Coronary artery (tissue), 2 donors: ENCODE data around the gene EPHB2.

Source experiments
- DNase-seq: peaks from one replicate; pipeline ENCODE4 v3.0.0-alpha.2; 2017; ENCODE audit warnings: low spot score
- H3K27ac ChIP-seq, 2 donors: fragments of 200-600 bp; sonication (generic); one replicate each; pipeline ENCODE4 v1.5.1; 2016 to 2019
- H3K4me3 ChIP-seq: fragments of 200-600 bp; sonication (generic); 2 replicates; pipeline ENCODE4 v1.5.1; 2016; ENCODE audit warnings: mild to moderate bottlenecking, moderate library complexity
- CTCF ChIP-seq: fragments of 200-600 bp; sonication (generic); IDR thresholded peaks from one replicate; pipeline ENCODE4 v1.5.1; 2019; ENCODE audit warnings: antibody characterized with exemption

The EPHB2 gene

GRCh38 chr1:22796642-22797041, 86.0 kb downstream of the EPHB2 start:
- no peak overlapping the region for H3K4me3 ChIP-seq
- H3K27ac ChIP-seq: peak overlapping the region in 1 of 2 donors; percentile 51
- TF ChIP-seq CTCF: no peak
- DNase-seq: no peak

GRCh38 chr1:22798083-22798482, 87.4 kb downstream of the EPHB2 start:
- DNase-seq: no peak
- no peak overlapping the region for H3K4me3 ChIP-seq
- no peak overlapping the region for H3K27ac ChIP-seq
- no peak for TF ChIP-seq CTCF

GRCh38 chr1:22799971-22800370, 89.3 kb downstream of the EPHB2 start:
- no peak for TF ChIP-seq CTCF
- no peak for DNase-seq
- no peak overlapping the region for H3K27ac ChIP-seq
- no peak overlapping the region for H3K4me3 ChIP-seq

- H3K27ac ChIP-seq: no peak overlapping the region
- no peak overlapping the region for H3K4me3 ChIP-seq
- no peak for DNase-seq
- no peak for TF ChIP-seq CTCF
Measured at GRCh38 chr1:22800629-22801028, 90.0 kb downstream of the EPHB2 start.

- no peak for TF ChIP-seq CTCF
- Histone ChIP-seq H3K27ac (no peak overlapping the region), H3K4me3 (no peak overlapping the region)
- no peak for DNase-seq
Measured at GRCh38 chr1:22801347-22801746, 90.7 kb downstream of the EPHB2 start.

- Histone ChIP-seq H3K27ac (no peak overlapping the region), H3K4me3 (no peak overlapping the region)
- no peak for TF ChIP-seq CTCF
- no peak for DNase-seq
Measured at GRCh38 chr1:22801761-22802160, 91.1 kb downstream of the EPHB2 start.

GRCh38 chr1:22803833-22804232, 93.2 kb downstream of the EPHB2 start:
- no peak overlapping the region for H3K27ac ChIP-seq
- no peak for TF ChIP-seq CTCF
- H3K4me3 ChIP-seq: no peak overlapping the region
- no peak for DNase-seq
